NCI-H526 (cell line): ENCODE results near the gene ATXN1.

ENCODE experiments used
- DNase-seq, 2 experiments: peaks; one replicate each; lab custom pipeline; 2025; lab: John Stamatoyannopoulos, UW

The ATXN1 gene

DNA sequence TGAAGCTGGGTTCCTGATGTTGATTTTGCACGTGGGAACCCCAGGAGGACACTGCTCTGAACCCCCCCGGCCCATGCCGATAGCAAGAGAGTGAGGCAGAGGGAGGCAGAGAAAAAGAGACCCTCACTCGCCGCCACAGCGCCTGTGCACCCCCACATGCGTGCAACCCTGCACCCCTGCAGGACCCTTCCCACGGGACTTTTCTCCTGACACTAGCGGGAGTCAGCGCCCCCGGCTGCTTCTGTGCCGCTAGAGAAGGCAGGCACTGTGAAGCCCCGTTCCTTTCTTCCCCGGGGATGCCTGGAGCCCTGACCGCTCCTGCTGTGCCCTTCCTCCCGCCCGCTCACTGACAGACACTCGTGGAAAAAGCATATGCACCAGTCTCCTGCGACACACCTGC is 455.5 kb downstream of the ATXN1 start:
- DNase-seq, result no peak

DNA sequence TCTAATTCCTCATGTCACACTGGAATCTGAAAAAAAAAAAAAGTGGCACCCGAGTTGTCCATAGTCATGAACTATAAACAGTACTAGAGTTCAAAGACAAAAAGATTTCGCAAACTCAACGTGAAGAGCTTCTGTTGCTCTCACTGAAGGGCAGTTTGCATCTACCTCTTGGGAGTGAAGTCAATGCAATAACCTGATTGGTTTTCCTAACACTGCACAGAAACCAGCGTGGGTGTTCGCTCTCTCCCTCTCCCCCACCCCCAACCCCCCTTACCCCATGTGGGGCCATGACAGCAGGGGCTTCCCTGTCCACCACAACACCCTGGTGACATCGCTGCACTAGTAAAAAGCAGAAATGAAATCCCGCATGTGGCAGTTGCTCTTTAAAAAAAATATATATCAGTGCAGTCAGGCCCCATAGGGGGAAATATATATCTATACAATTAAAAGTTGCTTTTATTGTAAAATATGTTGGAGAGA is 456.0 kb downstream of the ATXN1 start:
- DNase-seq, result no peak

DNA sequence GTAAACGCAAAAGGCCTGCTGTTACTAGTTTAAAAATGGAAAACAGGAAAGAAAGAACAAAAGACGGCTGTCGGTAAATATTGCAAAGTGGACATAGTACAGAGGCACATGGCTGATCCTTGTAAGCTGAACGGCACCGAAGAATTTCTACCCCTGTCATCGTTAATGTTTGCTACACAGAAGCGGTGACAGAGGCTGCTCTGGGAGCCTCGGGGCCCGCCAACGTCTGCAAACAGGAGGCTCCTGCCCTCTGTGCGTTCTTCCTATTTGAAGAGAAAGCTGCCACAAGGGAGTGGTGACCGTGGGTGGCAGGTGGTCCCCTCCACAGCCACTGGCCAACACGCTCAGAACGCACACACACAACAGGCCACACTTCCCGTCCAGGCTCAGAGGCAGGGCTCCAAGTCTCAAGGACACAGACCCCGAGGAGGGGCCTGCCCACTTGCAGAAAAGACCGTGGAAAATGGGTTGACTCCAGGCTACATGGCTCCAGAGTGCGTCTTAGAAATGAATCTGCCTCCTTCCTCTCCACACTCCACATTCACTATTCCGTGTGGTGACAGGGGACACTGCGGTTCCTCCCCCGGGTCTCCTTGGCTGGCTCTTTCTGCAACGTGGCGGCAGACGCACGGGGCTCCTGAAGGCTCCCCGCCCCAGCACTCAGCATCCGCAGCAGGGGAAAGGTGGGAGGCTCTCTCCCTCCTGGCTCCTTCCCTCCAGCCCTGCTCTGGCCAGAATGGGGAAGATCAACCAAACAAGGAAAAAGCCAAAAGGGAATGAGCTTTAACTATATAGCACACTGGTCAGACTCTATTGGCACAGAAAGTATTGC is 458.3 kb downstream of the ATXN1 start:
- DNase-seq, result no peak

DNA sequence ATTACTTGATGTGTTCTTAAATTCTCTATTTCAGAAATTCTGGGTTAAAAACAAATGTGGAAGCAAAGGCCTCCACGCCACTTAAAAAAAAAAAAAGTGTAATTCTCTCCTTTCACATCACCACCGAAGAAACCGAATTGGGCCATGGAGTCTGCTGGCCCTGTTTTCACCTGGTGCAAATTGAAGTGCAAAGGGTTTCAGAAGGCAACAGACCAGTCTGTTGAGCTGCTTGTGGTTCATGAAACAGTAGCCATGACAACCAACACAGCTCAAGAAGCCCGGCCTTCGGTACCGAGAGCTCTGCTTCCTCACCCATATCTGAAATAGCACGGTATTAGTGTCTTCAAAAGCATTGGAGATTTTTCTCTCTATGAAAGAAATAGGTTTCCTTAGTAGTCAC is 459.7 kb downstream of the ATXN1 start:
- no peak for DNase-seq

DNA sequence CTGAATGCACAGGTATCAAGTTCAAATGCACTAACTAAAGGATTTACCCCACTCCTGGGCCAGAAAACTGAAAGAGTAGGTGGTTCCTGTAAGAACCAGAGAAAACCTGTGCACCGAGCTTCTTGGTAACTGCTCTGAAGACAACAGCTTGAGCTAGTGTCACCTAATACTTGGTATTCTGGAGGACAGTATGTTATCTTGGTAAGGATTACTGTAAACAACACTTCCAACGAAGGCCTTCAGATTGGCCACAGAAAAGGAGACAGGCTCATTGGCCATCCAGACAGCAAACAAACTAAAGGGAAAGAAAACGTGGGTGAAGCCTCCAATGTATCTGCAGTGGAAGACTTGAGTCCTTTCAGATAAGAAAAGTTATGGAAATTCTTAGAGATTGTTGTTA is 461.4 kb downstream of the ATXN1 start:
- DNase-seq, result no peak

DNA sequence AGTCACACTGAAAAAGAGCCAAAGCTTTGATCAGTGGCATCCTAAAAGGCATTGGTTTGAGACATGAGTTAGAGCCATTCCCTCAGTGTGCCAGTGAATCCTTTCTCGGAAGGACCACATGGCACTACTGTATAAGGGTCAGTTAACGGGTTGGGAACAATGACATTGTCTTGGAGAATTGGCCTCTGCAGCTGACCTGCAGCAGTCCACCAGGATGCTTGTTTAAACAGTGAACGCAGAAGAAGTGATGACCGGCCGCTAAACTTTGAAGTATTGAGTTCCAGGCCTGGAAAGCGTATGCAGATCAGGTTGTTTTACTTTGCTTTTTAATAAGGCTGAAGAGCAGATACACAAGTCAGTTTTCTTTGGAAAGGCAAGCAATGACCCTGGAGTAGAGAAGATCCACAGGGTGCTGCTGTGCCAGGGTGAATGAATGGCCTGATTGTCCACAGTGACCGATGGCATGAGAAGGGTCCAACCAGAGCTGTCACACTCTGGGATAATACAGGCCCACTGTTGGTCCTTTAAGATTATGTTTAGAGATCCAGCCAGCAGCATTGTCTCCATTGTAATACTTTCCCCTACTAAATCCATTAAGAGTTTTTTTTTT is 465.1 kb downstream of the ATXN1 start:
- no peak for DNase-seq

DNA sequence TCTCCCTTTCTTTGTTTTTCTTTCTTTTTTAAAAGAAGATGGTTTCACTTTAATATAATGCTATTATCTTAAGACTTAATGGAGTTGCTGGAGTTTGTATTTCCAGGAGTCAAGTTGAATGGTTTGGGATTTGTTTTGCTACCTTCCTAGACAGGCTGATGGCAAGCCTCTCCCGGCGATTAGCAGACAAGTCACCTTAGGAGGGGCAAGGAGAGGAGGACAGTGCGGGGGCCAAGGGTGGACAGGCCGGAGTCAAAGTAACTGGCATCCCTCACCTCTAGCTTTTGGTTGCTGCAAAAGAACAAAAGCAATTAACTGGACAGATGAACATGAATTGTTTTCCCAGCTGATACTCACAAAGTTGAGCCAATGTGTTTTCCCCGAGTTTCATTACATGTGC is 465.8 kb downstream of the ATXN1 start:
- DNase-seq, result no peak

DNA sequence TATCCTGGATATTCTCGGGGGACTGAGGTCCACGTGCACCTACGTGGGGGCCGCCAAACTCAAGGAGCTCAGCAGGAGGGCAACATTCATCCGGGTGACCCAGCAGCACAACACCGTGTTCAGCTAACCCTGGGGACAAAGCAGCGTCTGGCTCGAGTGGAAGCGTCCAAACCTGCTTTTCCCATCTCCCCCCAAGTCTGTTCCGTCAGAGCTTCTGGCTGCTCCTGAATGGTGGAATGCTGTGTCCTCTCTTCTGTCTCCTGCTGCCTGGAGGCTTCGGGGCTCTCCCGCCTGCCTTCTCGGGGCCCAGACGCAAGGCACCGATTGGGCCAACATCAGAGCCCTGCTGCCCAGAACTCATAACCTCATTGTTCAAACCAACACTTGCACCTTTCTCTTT is 466.2 kb downstream of the ATXN1 start:
- no peak for DNase-seq

DNA sequence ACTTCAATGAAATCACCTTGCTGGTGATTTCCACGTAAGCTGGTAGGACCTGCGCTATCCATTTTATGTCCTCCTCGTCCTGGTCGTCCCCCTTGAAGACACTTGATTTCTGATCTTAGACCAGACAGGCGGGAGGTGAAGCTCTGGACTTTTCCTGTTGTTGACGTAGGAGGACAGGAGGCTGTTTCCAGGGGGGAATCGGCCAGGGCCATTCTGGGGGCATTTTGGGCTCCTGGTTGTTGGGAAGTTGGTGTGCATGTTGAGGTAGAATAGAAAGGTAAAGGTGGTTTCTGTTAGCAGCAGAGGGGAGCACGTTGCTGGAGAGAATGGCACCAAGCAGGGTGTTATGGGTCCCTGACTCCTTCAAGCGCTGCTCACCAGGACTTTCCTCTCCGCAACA is 466.9 kb downstream of the ATXN1 start:
- no peak for DNase-seq

DNA sequence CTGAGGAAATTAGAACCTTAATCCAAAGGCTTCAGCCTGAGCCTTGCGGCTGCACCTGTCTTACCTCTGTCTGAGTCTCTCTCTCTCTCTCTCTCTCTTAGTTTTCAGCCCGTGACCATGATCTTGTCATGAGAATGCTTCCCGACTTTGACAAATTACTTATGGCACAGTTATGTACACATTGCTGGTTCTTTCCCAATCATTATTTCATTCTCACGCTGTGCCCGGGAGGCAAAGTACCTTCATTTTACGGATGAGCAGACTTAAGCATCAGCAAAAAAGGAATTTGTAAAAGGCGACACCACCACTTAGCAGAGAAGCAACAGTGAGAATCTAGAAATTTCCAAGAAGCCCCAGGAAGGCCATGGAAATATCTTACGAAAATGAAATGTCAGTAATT is 468.3 kb downstream of the ATXN1 start:
- no peak for DNase-seq

DNA sequence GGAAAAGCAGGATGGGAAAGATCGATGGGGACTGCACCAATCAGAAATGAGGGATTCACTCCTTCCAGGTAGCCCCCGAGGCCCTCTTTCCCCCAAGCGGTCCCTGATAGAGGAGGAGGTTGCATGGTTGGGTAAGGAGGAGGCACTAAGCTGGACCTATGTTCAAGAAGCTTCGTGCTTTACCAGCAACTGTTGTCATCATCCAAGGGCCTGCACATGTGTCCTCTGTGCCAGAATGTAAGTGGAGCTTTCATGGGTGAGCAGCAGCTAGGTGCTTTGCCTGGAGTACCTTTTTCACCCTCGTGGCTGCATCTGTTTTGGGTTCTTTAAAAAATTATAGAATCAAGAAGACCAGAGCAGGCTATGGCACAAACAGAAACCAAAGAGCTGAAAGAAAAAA is 468.8 kb downstream of the ATXN1 start:
- DNase-seq, result no peak

DNA sequence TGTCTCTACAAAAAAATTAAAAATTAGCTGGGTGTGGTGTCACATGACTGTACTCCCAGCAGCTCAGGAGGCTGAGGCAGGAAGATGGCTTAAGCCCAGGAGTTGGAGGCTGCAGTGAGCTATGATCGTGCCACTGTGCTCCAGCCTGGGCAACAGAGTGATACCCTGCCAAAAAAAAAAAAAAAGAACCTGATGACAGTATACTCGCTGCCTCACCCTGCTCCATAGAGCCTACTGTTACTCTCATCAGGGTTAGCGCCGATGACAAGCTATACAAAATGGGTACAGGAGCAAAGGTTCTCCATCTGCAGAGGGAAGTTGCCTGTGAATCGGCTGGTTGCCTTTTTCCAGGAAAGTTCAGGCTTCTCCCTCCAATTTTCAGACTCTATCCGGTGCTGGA is 469.5 kb downstream of the ATXN1 start:
- no peak for DNase-seq

DNA sequence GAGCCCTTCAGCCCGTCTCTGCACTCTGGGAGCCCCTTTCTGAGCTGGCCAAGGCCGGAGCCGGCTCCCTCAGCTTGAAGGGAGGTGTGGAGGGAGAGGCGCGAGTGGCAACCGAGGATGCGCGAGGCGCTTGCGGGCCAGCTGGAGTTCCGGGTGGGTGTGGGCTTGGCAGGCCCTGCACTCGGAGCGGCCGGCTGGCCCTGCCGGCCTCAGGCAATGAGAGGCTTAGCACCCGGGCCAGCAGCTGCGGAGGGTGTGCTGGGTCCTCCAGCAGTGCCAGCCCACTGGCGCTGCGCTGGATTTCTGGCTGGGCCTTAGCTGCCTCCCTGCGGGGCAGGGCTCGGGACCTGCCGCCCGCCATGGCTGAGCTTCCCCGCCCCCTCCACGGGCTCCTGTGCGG is 473.1 kb downstream of the ATXN1 start:
- no peak for DNase-seq

DNA sequence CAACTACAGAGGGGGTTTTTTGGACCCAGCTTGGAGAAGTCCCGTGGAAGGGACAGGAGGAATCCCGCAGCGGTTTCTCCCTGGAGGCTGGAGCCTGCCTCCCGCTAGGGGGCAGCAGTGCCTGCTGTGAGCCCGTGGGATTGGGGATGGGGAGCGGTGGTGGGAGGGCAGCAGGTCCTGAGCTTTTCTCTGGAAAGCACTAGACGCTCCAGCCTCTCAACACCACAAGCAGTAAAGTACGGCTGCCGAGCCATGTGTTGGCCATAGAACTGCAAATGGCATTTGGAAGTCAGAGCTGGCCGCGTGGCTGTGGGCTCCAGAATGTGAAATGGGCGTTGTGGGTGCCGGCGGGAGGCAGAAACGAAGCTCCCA is 475.1 kb downstream of the ATXN1 start:
- peak; percentile 46 to 72 for DNase-seq

DNA sequence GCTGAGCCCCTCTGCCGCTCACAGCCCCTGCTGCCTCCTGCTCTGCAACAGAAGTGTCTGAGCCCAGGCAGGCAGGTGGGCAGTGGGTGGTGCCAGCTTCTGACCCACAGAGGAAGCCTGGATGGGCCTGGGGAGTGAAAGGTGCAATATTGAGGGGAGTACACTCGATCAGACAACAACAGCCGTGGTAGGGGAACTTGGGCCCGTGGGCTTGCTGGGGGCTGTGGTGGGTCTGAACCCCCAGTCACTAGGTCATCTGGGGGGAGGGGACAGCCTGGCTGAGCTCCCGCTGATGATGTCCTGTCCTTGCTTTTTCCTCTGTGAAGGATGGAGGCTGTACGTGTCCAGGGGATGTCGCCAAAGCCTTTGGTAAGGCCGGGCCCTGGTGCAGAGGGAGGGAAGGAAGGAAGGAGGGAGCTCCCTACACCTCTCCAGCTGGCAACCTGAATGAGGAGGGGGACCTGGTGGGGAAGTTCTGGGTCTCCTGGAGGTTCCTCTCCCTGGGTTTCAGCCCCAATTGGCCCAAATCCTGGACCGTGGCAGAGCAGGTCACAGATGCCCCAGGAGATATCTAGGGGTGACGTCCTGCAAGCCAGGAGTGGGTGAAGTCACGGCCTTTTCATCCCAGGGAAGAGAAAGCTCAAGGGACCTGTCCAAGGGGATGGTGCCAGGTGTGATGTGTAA is 475.7 kb downstream of the ATXN1 start:
- no peak for DNase-seq

DNA sequence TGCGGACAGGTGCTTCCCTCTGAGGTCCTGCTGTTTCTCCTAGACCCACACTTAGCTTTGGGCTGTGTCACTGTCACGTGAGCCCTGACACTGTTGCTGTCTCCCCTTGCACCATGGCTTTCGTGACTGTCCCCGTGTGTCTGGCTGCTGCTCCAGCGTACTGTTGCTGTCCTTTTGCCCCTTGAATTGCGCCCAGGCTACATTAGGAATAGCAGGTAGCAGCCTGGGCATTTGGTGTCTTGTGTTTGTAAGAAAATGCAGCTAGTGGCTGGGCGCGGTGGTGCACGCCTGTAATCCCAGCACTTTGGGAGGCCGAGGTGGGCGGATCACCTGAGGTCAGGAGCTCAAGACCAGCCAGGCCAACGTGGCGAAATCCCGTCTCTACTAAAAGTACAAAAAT is 476.8 kb downstream of the ATXN1 start:
- no peak for DNase-seq

DNA sequence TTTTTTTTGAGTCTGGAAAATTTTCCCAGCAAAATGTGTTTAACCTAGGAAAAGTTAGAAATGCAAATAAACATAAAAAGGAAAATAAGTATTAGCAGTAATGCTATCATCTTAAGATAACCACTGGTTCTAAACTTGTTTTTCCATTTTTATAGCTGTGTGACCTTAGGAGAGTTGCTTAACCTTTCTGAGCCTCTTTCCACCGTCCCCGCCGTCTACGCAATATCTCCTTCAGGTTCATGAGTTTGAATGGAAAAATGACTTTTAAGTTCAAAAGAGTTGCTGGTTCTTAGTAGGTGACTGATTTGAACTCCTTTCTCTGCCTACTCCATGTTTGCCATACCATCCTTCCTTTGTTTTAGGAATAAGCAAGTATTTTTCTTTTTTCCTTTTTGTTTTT is 478.9 kb downstream of the ATXN1 start:
- DNase-seq, result no peak

DNA sequence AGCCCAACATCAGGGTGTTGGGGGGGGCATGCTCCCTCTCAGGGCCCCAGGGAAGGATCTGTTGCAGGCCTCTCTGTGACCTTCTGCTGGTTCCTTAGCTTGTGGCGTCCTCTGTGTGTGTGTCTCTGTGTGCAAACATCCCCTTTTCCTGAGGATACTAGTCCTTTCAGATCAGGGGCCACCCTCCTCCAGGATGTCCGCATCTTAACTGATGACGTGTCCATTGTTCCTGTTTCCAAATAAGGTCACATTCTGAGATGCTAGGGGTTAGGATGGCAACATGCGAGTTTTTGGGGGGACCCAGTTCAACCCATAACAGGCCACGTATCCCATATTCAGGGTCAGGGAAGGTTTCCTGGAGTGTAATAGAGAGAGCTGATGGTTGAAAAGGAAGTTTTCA is 482.0 kb downstream of the ATXN1 start:
- no peak for DNase-seq

DNA sequence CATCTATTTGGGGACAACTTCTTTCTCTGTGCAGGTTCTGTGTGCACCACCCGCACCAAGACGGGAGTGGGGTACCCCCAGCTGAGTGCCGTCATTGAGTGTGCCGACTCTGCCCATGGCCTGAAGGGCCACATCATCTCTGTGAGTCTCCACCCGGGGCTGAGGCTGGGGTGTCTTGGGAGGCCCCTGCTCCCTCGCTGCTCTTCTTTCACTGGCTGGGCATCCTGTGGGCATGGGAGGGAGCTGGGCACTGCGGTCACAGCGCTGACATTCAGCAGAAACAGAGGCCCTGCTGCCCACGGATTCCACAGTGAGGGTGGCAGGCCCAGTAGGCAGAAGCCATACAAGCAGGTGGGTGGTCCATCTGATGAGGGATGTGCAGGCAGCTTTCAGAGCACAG is 482.5 kb downstream of the ATXN1 start:
- no peak for DNase-seq

DNA sequence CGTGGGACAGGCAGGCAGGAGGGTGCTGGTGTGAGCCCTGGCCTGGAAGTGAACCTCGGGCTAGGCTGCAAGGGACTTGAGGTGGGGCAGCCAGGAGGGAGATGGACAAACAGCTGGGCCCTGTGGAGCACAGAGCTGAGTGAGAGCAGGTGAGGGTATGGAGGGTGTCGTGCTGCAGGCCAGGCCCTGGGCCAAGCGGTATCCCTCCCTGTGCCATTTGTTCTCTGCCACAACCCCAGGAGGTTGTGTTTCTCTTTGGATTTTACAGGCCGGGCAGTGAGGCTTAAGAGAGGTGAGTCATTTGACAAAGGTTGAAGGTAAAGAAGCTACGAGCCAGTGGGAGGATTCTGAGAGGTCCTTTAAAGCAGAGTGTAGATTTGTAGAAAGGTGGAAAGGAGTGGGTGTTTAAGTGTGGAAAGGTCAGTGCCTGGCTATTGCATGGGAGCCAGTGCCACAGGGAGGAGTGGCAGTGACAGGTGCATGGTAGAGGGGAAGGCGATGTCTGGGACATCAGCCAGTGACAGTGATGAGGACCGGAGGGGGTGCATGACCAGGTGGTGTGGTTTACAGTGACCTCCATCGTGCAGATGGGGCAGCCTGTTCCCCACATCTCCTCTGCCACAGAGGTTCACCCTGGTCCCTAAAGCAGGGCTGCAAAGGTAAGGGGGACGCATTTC is 483.1 kb downstream of the ATXN1 start:
- no peak for DNase-seq

DNA sequence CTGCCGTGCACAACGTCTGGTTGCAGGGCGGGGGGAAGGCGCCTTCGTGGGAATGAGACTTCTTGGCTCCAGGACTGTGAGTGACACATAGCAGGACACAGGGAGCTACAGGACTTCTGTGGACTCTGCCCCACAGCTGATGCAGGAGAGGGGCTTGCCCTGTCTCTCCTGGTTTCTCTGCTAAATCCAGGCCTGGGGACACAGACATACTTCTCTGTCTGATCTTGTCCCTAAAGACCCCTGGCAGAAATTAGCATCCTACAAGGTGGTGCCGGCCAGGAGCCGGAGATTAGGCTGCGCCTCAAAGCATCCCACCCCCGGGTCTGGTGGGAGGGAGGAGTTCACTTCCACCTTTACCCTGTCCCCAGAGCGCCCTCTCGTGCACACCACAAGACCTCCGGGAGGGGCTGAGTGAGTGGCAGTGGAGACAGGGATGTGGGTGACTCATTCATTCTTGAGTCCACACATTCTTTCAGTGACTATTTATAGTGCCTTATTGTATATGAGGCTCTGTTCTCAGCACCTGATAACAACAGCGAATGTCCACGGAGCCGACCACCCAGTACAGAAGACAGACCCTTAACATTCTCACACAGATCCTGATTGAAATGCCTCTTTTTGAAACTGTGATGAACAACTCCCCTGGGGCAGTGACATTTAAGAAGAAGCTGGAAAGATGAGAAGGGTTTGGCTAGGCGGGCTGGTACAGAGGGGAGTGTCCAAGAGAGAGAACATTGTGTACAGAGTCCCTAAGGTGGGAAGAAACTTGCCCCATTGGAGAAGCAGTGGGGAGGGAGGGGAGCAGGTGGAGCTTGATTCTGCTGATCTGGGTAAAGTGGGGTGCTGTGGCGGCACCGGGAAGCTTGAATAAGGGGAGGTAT is 483.9 kb downstream of the ATXN1 start:
- DNase-seq, result peak; percentile 36 to 48
